CD4-positive, CD25-positive, alpha-beta regulatory T cell (primary cell): Measurements from ENCODE around the gene PELI1. TPM values are rescaled to one million over a fixed set of nuclear protein-coding genes. Genes with fewer than 3 reads are reported as not detected.

ENCODE experiments used
- ATAC-seq, 2 donors: fragments of 150-1000 bp; cut with Tn5 transposase; one replicate each; pipeline ENCODE4 v1.10.0; 2021; ENCODE audit warnings: low read depth in 2 of 2, moderate number of reproducible peaks in 2 of 2, moderate library complexity in 1 of 2
- DNase-seq, 3 donors: peaks; one replicate each; pipeline versions ENCODE4 v3.0.0 to v3.0.0-alpha.2; 2012 to 2022; ENCODE audit warnings: mixed read lengths in 1 of 3
- H3K27ac ChIP-seq: one replicate; pipeline ENCODE4 v1.7.0; 2013; ENCODE audit warnings: mild to moderate bottlenecking, low read length; ENCODE audit not compliant: insufficient read depth, poor library complexity, severe bottlenecking
- H3K27me3 ChIP-seq: one replicate; pipeline ENCODE4 v1.7.0; 2013; ENCODE audit warnings: low read length; ENCODE audit not compliant: control insufficient read depth, insufficient read depth
- H3K36me3 ChIP-seq: one replicate; pipeline ENCODE4 v1.7.0; 2013; ENCODE audit warnings: mild to moderate bottlenecking, low read length, moderate library complexity; ENCODE audit not compliant: control insufficient read depth, insufficient read depth
- H3K4me1 ChIP-seq: 2 replicates; pipeline ENCODE4 v1.7.0; 2013; ENCODE audit warnings: mild to moderate bottlenecking, low read length; ENCODE audit not compliant: insufficient read depth, control insufficient read depth, poor library complexity, severe bottlenecking
- H3K4me3 ChIP-seq: one replicate; pipeline ENCODE4 v1.7.0; 2013; ENCODE audit warnings: low read depth, mild to moderate bottlenecking, low read length, moderate library complexity
- H3K9me3 ChIP-seq, 2 experiments: 1 replicate in 1 of 2; 2 replicates in 1 of 2; pipeline ENCODE4 v1.7.0; 2013; ENCODE audit warnings: low read length in 2 of 2, mild to moderate bottlenecking in 1 of 2, moderate library complexity in 1 of 2; ENCODE audit not compliant: control insufficient read depth in 2 of 2
- H3K27ac Mint-ChIP-seq, 3 donors: one replicate each; pipeline ENCODE4 v1.8.0; 2020 to 2022; ENCODE audit warnings: mild to moderate bottlenecking in 3 of 3, mixed read lengths in 3 of 3, moderate library complexity in 2 of 3
- H3K27me3 Mint-ChIP-seq: one replicate; pipeline ENCODE4 v1.8.0; 2022; ENCODE audit warnings: mild to moderate bottlenecking, mixed read lengths
- H3K36me3 Mint-ChIP-seq: one replicate; pipeline ENCODE4 v1.8.0; 2020; ENCODE audit warnings: mixed read lengths
- H3K4me1 Mint-ChIP-seq, 4 donors: one replicate each; pipeline ENCODE4 v1.8.0; 2020 to 2022; ENCODE audit warnings: mixed read lengths in 4 of 4, mild to moderate bottlenecking in 1 of 4
- H3K4me3 Mint-ChIP-seq, 4 donors: one replicate each; pipeline ENCODE4 v1.8.0; 2020 to 2022; ENCODE audit warnings: mild to moderate bottlenecking in 4 of 4, mixed read lengths in 4 of 4, moderate library complexity in 3 of 4
- H3K9me3 Mint-ChIP-seq, 7 donors: one replicate each; pipeline ENCODE4 v1.8.0; 2020 to 2022; ENCODE audit warnings: mixed read lengths in 7 of 7, mild to moderate bottlenecking in 3 of 7, moderate library complexity in 2 of 7
- polyA plus RNA-seq, 4 donors: library from polyadenylated mRNA; unstranded; fragments of 300-500 nt; fragmentation: Illumina TruSeq; gene quantifications; one replicate each; pipeline ENCODE4 v1.2.3, GENCODE V29; 2021
- total RNA-seq: library from RNA; stranded (reverse); gene quantifications from one replicate; pipeline ENCODE4 v1.2.3, GENCODE V29; 2022

PELI1 gene
- total and polyA plus RNA-seq, 5 donors from 2014 or later = 32.9 to 405 (median 34.2) TPM

DNA sequence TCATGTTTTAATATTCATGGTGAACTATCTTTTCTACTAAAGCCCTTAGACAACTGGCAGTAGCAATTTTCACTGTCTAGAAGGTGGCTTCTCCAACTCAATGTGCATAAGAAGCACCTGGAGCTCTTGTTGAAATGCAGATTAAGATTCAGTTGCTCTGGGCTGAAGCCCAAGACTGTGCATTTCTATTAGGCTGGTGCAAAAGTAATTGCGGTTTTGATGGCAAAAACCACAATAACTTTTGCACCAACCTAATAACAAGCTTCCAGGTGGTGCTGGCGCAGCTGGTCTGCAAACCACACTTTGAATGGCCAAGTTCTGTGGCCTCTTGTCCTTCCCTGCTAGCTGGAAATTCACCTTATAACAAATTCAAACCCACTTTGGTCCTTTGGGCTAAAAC, 98.3 kb downstream of the PELI1 start:
- H3K9me3 ChIP-seq = no peaks in the 10 kb centered on the region
- peaks cover 8% of the 10 kb centered on the region for H3K4me1 ChIP-seq
- no peaks in the 10 kb centered on the region for H3K27me3 ChIP-seq
- H3K27ac ChIP-seq = no peak overlapping the region
- H3K9me3 Mint-ChIP-seq = no peaks in the 10 kb centered on the region
- H3K4me1 Mint-ChIP-seq = peaks cover 10 to 16% (median 13%) of the 10 kb centered on the region in 4 donors
- ATAC-seq (no peak), DNase-seq (no peak)
- no peak overlapping the region for H3K4me3 ChIP-seq
- H3K36me3 ChIP-seq = no peaks in the 10 kb centered on the region
- H3K4me3 Mint-ChIP-seq = no peak overlapping the region
- no peaks in the 10 kb centered on the region for H3K27me3 Mint-ChIP-seq
- H3K27ac Mint-ChIP-seq = no peak overlapping the region
- no peaks in the 10 kb centered on the region for H3K36me3 Mint-ChIP-seq

Other genes with a start within 250 kb of the PELI1 start
- gene VPS54, start 125.0 kb downstream of the PELI1 start, total RNA-seq = 20.7 TPM
- gene VPS54, start 125.0 kb downstream of the PELI1 start, polyA plus RNA-seq = 10 to 100 TPM in 3 of 4 donors, 1 to 10 TPM in 1; 6.4 to 13.6 (median 11.3) TPM